Left renal cortex interstitium (tissue), 4 donors: Measurements from ENCODE around the gene ZNF750. TPM values are rescaled to one million over a fixed set of nuclear protein-coding genes. Genes with fewer than 3 reads are reported as not detected.
A peak's percentile ranks its signal among the peaks of the same experiment; 100 is the strongest.

ENCODE experiments used
- DNase-seq, 4 donors: peaks; one replicate each; pipeline ENCODE4 v3.0.0-alpha.2; 2013; ENCODE audit warnings: low read depth in 4 of 4, low spot score in 2 of 4, missing footprints in 1 of 4
- polyA plus RNA-seq, 4 donors: library from polyadenylated mRNA; unstranded; fragments of 120-200 nt; gene quantifications; one replicate each; pipeline ENCODE4 v1.2.1, GENCODE V29; 2013; ENCODE audit not compliant: insufficient read length in 4 of 4

ZNF750 gene
- polyA plus RNA-seq, 4 donors: 1.1 to 2.1 (median 1.8) TPM

DNA sequence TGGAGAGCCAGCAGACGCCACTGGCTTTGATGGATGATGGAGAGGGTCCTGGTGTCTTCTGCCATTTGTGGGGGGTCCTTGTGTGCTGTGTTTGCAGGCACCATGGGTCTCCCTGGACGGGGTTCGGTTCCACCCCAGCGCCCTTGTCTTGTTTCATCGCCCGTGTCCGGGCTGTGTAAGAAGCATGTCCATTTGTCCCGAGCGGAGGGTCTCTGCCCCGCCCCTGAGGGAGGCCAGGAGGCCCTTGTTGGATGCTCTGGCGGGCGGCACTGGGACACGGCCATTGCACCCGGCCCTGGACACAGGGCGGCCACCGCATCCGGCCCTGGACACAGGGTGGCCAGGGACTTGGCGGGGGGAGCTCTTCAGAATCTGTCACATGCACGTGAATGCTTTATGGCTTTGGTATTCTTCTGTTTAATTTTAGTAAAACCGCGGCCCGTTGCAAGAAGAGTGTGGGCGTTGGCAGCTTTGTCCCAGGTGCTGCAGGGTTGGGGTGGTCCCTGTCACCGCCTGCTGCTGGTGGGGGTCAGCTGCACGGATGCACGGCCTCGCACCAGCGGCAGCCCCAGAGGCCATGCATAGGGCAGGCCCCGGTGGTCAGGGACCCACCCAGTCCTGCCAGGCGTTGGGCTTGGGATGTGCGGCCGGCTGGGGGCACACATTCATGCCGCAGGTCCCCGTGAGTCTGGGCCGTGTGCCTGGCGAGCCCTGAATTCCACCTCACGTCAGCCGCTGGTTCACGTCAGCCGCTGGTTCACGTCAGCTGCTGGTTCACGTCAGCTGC is 21.0 kb upstream of the ZNF750 start:
- no peak for DNase-seq

DNA sequence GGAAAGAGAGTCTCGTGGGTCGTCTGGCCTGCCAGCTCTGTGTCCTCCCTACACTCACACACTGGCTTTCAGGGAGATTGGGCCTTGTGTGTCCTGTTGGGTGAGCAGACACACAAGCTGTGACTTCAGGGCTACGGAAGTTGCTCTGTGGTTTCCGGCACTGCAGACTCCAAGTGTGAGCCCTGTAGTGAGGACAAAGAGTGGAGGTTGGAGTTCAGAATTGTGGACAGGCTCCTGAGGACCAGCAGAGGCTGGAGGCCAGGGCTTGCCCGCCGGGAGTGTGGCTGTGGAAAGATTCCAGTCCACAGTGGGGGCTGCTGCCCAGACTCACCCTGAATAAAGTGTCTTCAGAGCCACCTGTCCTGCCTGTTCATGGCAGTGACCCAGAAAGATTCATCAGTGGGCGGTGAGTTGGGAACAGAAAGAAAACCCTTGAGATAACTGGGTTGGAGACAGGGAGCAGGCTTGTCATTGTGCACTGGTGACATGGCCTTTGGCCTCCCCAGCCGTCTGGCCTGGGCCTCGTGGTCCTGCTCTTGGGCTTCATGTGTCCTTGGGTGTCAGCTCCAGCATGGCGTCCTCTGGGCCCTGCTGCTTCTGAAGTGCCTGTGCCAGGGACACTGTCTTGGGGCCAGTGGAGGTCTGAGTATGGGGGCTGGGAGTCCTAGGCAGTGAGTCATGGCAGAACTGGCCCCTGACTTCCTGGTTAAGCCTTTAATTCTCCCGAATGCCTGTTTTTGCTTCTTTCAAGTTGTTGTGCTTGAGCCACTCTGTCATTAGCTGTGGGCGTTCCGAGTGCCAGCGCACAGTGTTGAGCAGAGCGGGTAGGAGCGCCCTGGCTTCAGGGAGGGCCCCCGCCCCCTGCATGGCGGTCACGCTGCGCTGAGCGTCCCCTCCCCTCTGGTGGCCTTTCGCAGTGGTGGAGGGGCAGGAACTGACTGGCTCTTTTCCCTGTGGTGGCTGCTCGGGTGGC is 19.9 kb upstream of the ZNF750 start:
- DNase-seq: peak in 1 of 4 donors; percentile 78

DNA sequence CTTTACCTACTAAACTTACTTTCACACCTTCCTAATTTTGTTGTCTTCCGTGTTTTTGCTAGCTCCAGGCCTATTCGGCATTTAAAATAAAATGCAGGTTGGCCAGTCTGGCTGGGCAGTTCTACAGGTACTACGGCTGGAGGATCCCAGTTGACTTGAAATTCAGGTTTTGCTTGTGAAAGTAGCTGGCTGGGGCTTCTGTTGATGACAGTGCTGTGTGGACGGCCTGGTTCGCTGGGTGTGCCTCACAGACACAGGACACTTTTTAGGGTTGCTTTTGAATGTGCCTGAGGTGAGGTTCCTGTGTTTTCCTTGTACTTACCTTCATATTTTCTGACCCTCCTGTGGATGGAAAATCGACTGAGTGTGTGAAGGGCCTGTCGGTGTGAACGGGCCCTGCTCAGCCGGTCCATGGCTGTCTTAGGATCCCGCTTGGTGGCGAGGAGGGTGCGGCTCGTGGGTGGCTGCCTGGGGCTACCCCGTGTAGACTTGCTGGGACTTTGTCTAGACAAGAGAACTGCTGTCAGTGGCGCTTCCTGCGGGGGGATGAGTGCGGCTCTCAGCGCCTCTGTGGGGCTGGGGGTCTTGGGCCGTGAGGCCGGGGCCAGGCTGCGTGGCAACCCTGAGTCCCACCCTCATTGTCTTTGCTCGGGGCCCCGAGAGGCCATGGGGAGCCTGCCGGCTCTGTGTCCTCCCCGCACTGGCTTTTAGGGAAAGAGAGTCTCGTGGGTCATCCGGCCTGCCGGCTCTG is 18.7 kb upstream of the ZNF750 start:
- DNase-seq: no peak

DNA sequence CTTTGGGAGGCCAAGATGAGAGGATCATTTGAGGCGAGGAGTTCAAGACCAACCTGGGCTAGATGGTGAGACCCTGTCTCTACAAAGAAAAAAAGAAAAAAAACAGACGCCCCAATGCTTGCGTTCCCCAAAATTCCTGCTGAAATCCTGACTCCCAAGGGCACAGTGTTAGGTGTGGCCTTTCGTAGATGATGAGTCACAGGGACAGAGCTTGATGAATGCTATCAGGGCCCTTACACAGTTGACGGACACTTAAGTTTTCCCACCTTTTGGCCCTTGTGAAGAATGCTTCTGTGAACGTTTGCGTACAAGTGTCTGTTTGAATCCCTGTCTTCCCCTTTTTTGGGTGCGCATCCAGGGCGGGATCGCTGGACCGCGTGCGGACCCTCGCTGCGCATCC is 16.5 kb upstream of the ZNF750 start:
- no peak for DNase-seq

DNA sequence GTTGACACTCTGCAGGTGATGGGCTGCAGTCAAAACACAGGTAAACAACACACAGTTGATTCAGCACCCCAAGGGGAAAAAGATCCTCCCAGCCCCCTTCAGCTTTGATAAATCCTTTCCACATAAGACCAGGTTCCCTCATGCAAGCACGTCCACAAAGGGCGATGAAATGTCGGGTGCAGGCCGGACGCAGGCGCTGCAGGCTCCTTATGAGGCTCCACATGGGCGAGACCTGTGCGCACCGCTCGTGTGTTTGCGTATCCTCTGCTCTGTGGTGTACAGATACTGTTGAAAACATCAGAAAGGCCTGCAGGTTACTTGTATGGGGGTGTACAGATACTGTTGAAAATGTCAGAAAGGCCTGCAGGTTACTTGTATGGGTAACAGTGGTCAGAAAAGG is 14.4 kb upstream of the ZNF750 start:
- no peak for DNase-seq

DNA sequence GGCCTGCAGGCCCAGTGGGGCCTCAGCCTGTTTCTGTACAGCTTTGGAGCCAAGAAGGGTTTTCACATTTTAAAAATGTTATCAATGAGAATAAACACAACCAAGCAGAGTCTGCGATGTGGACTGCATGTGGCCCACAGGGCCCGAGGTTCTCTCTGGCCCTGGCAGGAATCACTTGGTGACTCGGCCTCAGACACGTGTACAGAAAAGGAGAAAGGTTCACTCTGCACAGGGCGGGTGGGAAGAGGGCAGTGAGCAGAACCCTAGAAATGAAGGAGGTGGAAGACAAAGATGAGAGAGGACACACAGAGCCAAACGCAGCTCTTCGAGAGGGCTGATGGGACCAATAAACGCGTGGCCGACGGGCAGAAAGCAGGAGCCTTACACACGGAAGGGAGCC is 11.6 kb upstream of the ZNF750 start:
- no peak for DNase-seq

DNA sequence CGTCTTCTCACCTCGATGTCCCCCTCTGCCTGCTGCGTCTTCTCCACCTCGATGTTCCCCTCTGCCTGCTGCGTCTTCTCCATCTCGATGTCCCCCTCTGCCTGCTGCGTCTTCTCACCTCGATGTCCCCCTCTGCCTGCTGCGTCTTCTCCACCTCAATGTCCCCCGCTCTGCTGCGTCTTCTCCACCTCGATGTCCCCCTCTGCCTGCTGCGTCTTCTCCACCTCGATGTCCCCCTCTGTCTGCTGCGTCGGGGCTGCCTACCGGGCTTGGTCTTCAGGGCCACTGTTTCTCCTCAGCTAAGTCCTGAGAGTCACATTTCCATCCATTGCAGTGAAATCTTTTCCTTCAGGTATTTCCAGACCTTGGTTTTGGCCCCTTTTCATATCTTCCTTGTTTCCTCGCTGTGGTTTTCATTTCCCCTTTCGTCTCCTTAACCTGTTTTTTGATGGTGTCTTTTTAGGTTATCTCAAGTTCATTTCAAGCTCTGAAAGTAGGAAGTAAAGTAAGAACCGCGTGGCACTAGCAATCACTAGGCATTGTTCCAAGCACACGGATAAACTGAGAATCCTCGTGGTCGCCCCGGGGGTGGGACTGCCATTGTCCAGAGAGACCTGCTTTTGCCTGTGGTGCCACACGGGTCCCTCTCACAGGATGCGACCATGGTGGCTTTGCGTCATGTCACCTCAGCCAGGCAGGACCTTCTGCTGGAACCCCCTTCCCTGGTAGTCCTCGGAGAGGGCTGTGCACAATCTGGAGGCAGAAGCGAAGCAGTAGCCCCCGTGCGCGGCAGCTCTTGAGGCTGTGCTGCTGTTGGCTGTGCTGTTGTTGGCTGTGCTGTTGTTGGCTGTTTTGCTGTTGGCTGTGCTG is 9.5 kb upstream of the ZNF750 start:
- no peak for DNase-seq

DNA sequence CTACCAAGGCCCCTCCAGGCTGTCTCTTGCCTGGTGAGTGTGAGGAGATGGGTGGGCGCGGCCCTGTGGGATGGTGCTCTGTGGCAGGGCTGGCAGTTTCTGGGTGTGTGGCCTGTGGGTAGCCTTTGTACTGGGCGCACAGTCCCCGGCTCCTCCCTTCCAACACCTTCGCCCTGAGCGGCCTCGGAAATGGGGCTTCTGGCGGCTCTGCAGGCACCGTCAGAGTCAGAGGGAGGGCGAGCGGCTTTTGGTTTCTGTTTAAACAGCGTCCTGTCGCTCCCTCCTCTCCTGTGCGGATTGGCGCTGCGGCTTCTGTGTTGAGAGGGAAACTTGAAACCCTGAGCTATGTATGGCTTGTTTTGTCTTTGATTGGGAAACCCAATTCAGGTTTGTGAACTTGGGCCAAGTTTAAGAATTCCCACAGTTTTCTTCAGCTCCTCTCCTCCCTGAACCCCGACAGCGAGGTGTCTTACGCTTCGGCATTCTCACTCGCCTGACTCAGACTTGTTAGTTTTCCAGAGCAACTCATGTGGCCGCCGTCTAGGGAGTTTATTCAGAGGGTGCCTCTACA is 8.3 kb upstream of the ZNF750 start:
- no peak for DNase-seq

DNA sequence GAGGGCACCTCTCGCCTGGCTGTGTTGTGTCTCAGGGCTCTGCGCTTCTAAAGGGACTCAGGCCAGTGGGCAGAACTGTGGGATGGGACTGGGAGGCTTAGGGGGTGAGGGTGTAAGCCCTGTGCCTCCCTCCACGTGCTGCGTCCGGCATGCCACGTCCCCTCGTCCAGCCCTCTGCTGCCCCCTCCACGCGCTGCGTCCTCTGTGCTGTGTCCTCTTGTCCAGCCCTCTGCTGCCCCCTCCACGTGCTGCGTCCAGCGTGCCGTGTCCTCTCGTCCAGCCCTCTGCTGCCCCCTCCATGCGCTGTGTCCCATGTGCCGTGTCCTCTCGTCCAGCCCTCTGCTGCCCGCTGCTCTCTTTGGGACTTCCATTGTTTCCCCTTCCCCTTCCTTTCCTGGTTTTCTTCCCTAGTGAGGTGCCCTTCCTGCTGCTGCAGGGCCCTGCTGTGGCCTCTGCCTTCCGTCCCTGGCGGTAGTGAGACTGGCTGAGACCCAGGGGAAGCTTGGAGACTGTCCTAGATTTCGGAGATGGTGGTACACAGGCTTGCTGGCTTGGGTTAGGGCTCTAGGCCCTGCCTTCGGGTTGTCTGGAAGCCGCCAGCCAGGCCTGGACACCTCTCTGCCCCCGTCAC is 6.4 kb upstream of the ZNF750 start:
- no peak for DNase-seq

DNA sequence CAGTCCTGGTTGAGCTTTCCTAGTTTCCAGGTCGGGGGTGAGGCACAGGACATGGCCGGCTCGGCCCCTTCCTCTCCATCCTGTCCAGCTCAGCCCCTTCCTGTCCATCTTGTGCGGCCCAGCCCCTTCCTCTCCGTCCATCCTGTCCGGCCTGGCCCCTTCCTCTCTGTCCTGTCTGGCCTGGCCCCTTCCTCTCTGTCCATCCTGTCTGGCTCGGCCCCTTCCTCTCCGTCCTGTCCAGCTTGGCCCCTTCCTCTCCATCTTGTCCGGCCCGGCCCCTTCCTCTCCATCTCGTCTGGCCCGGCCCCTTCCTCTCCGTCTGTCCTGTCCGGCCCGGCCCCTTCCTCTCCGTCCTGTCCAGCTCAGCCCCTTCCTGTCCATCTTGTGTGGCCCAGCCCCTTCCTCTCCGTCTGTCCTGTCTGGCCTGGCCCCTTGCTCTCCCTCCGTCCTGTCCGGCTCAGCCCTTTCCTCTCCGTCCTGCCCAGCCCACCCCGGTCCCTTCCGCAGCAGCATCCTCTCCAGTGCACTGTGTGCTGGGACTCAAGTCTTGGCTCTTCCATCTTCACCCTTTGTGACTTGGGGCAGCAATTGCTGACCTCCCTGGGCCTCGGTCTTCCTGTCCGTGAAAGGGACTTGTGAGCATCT is 5.5 kb upstream of the ZNF750 start:
- DNase-seq: no peak

DNA sequence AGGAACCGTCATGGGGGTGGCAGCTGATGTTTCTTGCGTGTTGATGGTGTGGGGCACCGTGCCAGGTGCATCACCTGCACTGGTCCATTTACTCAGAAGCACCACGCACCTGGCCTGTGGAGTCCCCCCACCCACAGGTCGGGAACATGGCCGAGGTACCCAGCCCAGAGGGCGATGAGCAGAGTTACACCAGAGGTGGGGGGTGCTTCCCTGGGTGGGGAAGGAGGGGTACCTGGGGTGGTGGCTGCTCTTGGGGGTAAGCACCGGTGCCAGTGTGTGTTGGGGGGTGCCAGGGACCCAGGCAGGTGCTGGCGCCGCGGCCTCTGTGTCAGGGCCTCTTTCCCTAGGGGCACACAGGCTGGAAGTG is 5.0 kb upstream of the ZNF750 start:
- no peak for DNase-seq

DNA sequence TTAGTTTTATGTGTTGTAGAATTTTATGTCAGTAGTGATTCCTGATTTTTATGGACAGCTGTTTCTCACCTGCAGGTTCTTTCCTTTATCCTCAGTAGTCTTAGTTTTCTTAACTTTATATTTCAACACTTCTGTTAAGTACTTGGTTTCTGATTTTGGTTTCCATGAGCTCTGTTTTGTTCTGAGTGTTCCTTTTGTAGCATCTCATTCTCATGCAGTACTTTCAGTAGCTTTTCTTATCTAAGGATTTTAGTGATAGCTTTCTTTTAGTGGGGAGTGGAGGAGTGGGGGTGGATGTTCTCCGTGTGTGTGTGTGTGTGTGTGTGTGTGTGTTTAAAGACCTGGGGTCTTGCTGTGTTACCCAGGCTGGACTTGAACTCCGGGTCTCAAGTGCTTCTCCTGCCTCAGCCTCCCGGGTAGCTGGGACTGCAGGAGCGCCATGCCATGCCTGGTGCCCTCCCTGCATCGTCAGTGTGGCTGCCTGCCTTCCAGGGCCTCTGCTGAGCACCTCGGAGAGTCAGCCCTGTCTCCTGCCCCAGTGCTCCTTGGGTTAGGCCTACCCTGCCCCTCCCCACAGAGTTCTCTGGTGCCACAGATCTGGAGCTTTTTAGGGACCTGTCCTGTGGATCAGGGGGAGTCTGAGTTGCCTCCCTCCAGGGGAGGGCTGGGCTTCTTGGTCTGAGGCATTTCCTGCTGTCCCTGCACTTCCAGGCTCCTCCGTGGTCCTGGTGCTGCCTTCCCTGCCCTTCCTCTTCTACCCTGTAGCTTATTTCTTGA is 4.3 kb upstream of the ZNF750 start:
- DNase-seq: no peak

DNA sequence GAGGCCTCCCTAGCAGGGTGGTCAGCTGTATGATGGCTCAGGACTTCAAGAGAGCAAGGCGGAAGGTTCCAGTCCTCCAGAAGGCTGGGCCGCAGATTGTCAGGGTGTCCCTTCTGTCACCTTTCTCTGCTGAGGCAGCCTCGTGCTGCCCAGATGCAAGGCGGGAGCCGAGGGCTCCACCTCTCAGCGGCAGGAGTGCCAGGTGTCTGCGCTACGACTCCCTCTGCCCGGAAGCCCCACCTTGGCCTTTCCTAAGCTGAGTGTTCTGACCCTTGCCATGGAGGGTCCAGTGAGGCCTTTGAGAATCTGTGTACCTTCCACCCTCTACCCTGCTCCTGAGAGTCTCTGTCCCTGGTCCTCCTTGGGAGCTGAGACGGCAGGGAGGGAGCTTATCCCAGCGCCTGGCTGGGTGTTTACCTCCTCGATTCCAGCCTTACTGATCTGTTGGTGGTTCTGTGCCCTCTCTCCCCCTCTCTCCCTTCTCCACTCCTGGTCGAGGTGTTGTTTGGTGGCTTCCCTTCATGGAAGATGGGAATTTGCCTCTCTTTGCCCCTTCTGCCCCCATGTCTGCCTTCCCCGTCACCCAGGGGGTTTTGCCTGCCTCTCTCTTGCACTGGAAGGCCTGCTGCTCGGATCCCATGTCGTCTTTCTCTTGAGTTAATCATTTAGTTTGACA is 2.2 kb upstream of the ZNF750 start:
- DNase-seq: no peak

DNA sequence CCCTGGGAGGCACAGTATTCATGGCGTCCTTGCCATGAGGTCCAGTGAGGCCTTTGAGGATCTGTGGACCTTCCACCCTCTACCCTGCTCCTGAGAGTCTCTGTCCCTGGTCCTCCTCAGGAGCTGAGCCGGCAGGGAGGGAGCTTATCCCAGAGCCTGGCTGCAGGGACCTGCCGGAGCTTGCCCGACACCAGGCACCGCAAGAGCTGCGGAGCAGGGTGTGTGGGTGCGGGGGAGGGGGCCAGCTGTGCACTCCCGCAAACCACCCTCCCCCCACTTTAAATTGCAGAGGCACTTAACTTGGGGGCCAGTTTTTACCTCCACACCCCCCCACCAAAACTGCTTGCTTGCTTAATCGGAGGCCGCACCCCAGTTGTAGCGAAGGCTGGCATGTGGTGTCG is 609 bp upstream of the ZNF750 start:
- DNase-seq: no peak

DNA sequence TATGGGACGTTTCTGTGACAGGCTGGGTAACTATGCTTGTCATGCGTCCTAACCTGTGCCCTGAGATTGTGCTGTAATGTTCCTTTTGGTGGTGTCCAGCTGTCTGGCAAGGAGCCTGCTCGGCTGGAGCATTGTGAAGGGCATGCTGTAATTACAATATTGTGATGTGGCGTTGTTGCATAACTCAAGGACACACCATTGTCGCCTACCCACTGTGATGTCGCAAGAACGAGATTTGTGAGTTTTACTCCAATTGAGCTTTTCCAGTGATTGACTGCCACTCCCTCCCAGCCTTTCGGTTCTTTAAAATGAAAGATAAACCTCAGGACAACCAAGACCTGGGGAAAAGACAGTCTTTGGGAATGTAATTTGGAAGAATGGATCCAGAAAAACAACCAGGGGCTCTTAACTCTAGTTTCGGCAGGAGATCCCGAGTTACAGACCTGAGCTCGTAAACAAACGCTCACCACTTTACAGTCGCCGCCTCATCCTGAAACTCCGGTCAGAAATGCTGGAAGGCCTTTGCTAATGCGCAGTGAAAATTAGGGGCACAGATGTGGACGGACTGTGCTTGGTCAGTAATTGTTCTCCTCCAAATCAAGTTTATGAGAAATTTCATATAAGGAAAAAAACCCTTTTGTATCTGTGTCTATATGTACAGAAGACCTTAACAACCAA is 1.3 kb downstream of the ZNF750 start:
- no peak for DNase-seq

DNA sequence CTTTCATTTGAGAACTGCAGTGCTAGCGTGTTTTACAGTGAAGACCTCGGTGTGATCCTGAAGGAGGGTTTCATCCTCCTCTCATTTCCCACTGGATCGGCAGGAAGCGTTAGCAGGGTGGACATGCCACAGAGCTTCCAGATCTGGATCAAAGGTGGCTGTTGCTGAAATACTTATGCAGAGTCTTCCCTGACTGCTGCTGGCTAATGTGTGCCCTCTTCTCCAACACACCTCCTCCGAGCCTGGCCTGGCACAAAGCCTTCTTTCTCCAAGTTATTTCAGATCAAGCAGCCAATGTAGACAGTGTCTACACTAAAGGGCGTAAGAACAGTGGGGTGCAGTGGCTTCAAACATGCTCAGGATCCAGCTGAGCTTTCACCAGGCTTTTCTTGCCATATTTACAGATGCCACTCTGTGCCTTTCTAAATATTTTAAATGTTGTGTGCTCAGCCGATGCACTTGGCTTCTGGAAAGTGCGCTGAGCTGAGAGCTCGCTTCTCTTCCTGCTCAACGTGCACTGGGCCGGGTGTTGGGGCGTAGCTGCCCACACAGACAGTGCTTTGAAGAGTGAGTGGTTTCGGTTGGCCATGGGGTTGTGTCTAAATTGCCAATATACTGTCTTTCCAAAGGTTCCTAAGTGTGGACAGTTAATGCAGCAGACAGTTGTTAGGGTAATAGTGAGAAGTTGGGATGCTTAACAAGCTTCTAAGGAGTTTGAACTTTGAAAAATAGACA is 2.1 kb downstream of the ZNF750 start:
- DNase-seq: no peak
